ENCODE measurements around the gene OSBPL6.
A peak's percentile ranks its signal among the peaks of the same experiment; 100 is the strongest.
"Not testable (repeated sequence)": the region's sequence is repeated elsewhere in the genome, so short reads cannot be mapped to it uniquely, and the experiment has no call there.

OSBPL6 gene

GRCh38 chr2:178306352-178307073 lies 112.2 kb downstream of the OSBPL6 start:
- DNase-seq: peak; percentile 20 to 62 (median 53)

GRCh38 chr2:178307650-178308049 lies 113.3 kb downstream of the OSBPL6 start:
- DNase-seq: no peak

- no peak for DNase-seq
Observed at GRCh38 chr2:178309541-178309940, 115.2 kb downstream of the OSBPL6 start.

- no peak for DNase-seq
Observed at GRCh38 chr2:178315078-178315477, 120.8 kb downstream of the OSBPL6 start.

- no peak for DNase-seq
Observed at GRCh38 chr2:178315488-178315948, 121.2 kb downstream of the OSBPL6 start.

GRCh38 chr2:178317811-178318210 lies 123.5 kb downstream of the OSBPL6 start:
- DNase-seq: peak in 1 of 4 experiments; percentile 19

- DNase-seq: no peak
Observed at GRCh38 chr2:178320011-178320585, 125.8 kb downstream of the OSBPL6 start.

- DNase-seq: no peak
Observed at GRCh38 chr2:178322068-178322467, 127.8 kb downstream of the OSBPL6 start.

- not testable (repeated sequence) for DNase-seq
Observed at GRCh38 chr2:178323331-178323730, 129.0 kb downstream of the OSBPL6 start.

- DNase-seq: no peak
Observed at GRCh38 chr2:178324077-178324476, 129.8 kb downstream of the OSBPL6 start.

- DNase-seq: no peak
Observed at GRCh38 chr2:178325268-178325667, 131.0 kb downstream of the OSBPL6 start.

- DNase-seq: no peak
Observed at GRCh38 chr2:178327516-178327915, 133.2 kb downstream of the OSBPL6 start.

- no peak for DNase-seq
Observed at GRCh38 chr2:178328037-178328436, 133.7 kb downstream of the OSBPL6 start.

- DNase-seq: no peak
Observed at GRCh38 chr2:178330175-178331017, 136.1 kb downstream of the OSBPL6 start.

GRCh38 chr2:178331474-178332432 lies 137.4 kb downstream of the OSBPL6 start:
- DNase-seq: no peak

GRCh38 chr2:178333851-178334250 lies 139.5 kb downstream of the OSBPL6 start:
- no peak for DNase-seq

- no peak for DNase-seq
Observed at GRCh38 chr2:178335230-178335629, 140.9 kb downstream of the OSBPL6 start.

- no peak for DNase-seq
Observed at GRCh38 chr2:178344121-178344520, 149.8 kb downstream of the OSBPL6 start.

- DNase-seq: no peak
Observed at GRCh38 chr2:178345951-178346350, 151.6 kb downstream of the OSBPL6 start.

- DNase-seq: no peak
Observed at GRCh38 chr2:178350051-178350450, 155.7 kb downstream of the OSBPL6 start.

- DNase-seq: not testable (repeated sequence)
Observed at GRCh38 chr2:178357704-178358103, 163.4 kb downstream of the OSBPL6 start.
